ENCODE results near the gene SPTAN1. TPM values are rescaled to one million over a fixed set of nuclear protein-coding genes. Genes with fewer than 3 reads are reported as not detected.
A peak's percentile ranks its signal among the peaks of the same experiment; 100 is the strongest.

Gene SPTAN1
- total and polyA plus RNA-seq, 4 donors = 70.0 to 438 (median 237) TPM

GRCh38 chr9:128558431-128559310 is 6.3 kb downstream of the SPTAN1 start:
- peak; percentile 63 for ATAC-seq (ENCODE audit: insufficient read depth, low FRiP score)
- whole genome bisulfite sequencing, 2 donors = 2 to 4% methylated on average over 12 of the region's 12 CpGs
- Histone ChIP-seq H3K27me3 (ENCODE audit: control insufficient read depth in 3 of 3, insufficient read depth in 3 of 3, low read length in 2 of 3) (no peaks in the 10 kb centered on the region), H3K9me3 (ENCODE audit: control insufficient read depth in 4 of 4, insufficient read depth in 3 of 4, low read length in 3 of 4) (no peaks in the 10 kb centered on the region), H3K9ac (ENCODE audit: insufficient read depth in 1 of 2, low read length in 2 of 2) (peak overlapping the region in 1 of 2 donors; percentile 45), H3K27ac (ENCODE audit: low read depth in 1 of 2, low read length in 1 of 2) (peak overlapping the region; percentile 61 to 72), H3K4me3 (no peak overlapping the region), H3K36me3 (ENCODE audit: control insufficient read depth in 4 of 4, insufficient read depth in 4 of 4, low read length in 4 of 4) (peaks cover 0 to 5% (median 4%) of the 10 kb centered on the region in 4 donors), H3K4me1 (ENCODE audit: control insufficient read depth in 5 of 5, insufficient read depth in 5 of 5, low read length in 5 of 5) (peaks cover 4 to 48% (median 28%) of the 10 kb centered on the region in 5 donors)
- no peak for TF ChIP-seq CTCF (IDR thresholded peaks at IDR 0.05; ENCODE audit: control extremely low read depth, extremely low read depth)
- peak; percentile 91 to 94 (median 94) for DNase-seq

GRCh38 chr9:128565578-128565977 is 13.2 kb downstream of the SPTAN1 start:
- WGBS, 2 donors = 65 to 73% methylated on average over 4 of the region's 4 CpGs
- Histone ChIP-seq H3K36me3 (ENCODE audit: control insufficient read depth in 4 of 4, insufficient read depth in 4 of 4, low read length in 4 of 4) (peaks cover 17 to 23% (median 19%) of the 10 kb centered on the region in 4 donors), H3K9ac (ENCODE audit: insufficient read depth in 1 of 2, low read length in 2 of 2) (no peak overlapping the region), H3K4me1 (ENCODE audit: control insufficient read depth in 5 of 5, insufficient read depth in 5 of 5, low read length in 5 of 5) (peaks cover 0 to 5% (median 0%) of the 10 kb centered on the region in 5 donors), H3K9me3 (ENCODE audit: control insufficient read depth in 4 of 4, insufficient read depth in 3 of 4, low read length in 3 of 4) (no peaks in the 10 kb centered on the region), H3K27me3 (ENCODE audit: control insufficient read depth in 3 of 3, insufficient read depth in 3 of 3, low read length in 2 of 3) (no peaks in the 10 kb centered on the region), H3K27ac (ENCODE audit: low read depth in 1 of 2, low read length in 1 of 2) (peak overlapping the region; percentile 2 to 41), H3K4me3 (no peak overlapping the region)
- TF ChIP-seq CTCF (IDR thresholded peaks at IDR 0.05; ENCODE audit: control extremely low read depth, extremely low read depth) = no peak
- DNase-seq (no peak), ATAC-seq (ENCODE audit: insufficient read depth, low FRiP score) (no peak)

GRCh38 chr9:128568470-128569078 is 16.2 kb downstream of the SPTAN1 start:
- Histone ChIP-seq H3K4me1 (ENCODE audit: control insufficient read depth in 5 of 5, insufficient read depth in 5 of 5, low read length in 5 of 5) (peaks cover 0 to 5% (median 0%) of the 10 kb centered on the region in 5 donors), H3K36me3 (ENCODE audit: control insufficient read depth in 4 of 4, insufficient read depth in 4 of 4, low read length in 4 of 4) (peaks cover 23 to 28% (median 23%) of the 10 kb centered on the region in 4 donors), H3K27me3 (ENCODE audit: control insufficient read depth in 3 of 3, insufficient read depth in 3 of 3, low read length in 2 of 3) (no peaks in the 10 kb centered on the region), H3K9me3 (ENCODE audit: control insufficient read depth in 4 of 4, insufficient read depth in 3 of 4, low read length in 3 of 4) (no peaks in the 10 kb centered on the region), H3K27ac (ENCODE audit: low read depth in 1 of 2, low read length in 1 of 2) (no peak overlapping the region), H3K9ac (ENCODE audit: insufficient read depth in 1 of 2, low read length in 2 of 2) (no peak overlapping the region), H3K4me3 (no peak overlapping the region)
- no peak for TF ChIP-seq CTCF (IDR thresholded peaks at IDR 0.05; ENCODE audit: control extremely low read depth, extremely low read depth)
- WGBS, 2 donors = 76 to 85% methylated on average over 8 of the region's 8 CpGs
- DNase-seq = no peak
- ATAC-seq (ENCODE audit: insufficient read depth, low FRiP score) = no peak

Data from lung (tissue), 12 donors.